ENCODE measurements around the gene SIPA1.

Gene SIPA1

DNA sequence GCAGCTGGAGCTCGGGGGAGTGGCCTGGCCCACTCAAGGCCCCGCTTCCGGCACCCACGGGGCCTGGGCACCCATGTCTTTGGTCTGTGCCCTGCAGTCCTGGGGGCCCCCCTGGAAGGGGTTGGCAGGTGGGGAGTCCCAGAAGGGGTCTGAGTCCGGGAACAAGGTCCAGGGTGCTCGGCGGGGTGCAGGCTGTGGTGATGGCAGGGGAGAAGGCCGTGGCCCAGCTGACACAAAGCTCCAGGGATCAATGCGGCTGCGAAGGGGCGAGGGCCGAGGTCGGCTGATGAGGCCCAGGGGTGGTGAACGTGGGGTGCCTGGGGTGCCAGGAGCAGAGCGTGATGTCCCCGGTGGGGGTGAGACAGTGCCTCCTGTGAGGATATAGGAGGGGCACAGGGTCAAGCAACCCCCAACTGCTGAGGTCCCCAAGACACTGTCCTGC is 39.6 kb upstream of the SIPA1 start:
- CTCF ChIA-PET = interaction anchor here (0.9 to 24.8 kb wide), 4 partner anchors 9 to 15 kb away, joined by 3 to 351 read pairs (median 4); partner anchors contain the start of genes EHBP1L1 and KCNK7
- TF ChIP-seq, protein P1, sequence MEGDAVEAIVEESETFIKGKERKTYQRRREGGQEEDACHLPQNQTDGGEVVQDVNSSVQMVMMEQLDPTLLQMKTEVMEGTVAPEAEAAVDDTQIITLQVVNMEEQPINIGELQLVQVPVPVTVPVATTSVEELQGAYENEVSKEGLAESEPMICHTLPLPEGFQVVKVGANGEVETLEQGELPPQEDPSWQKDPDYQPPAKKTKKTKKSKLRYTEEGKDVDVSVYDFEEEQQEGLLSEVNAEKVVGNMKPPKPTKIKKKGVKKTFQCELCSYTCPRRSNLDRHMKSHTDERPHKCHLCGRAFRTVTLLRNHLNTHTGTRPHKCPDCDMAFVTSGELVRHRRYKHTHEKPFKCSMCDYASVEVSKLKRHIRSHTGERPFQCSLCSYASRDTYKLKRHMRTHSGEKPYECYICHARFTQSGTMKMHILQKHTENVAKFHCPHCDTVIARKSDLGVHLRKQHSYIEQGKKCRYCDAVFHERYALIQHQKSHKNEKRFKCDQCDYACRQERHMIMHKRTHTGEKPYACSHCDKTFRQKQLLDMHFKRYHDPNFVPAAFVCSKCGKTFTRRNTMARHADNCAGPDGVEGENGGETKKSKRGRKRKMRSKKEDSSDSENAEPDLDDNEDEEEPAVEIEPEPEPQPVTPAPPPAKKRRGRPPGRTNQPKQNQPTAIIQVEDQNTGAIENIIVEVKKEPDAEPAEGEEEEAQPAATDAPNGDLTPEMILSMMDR (IDR thresholded peaks at IDR 0.05; ENCODE audit: control extremely low read depth, extremely low read depth, low read depth, missing control alignments) = no peak
- DNase-seq (ENCODE audit: extremely low spot score) = no peak
- POLR2A ChIA-PET = interaction anchor here (1.6 kb wide), 1 partner anchor 11 kb away, joined by 6 read pairs; no protein-coding TSS in a partner anchor

DNA sequence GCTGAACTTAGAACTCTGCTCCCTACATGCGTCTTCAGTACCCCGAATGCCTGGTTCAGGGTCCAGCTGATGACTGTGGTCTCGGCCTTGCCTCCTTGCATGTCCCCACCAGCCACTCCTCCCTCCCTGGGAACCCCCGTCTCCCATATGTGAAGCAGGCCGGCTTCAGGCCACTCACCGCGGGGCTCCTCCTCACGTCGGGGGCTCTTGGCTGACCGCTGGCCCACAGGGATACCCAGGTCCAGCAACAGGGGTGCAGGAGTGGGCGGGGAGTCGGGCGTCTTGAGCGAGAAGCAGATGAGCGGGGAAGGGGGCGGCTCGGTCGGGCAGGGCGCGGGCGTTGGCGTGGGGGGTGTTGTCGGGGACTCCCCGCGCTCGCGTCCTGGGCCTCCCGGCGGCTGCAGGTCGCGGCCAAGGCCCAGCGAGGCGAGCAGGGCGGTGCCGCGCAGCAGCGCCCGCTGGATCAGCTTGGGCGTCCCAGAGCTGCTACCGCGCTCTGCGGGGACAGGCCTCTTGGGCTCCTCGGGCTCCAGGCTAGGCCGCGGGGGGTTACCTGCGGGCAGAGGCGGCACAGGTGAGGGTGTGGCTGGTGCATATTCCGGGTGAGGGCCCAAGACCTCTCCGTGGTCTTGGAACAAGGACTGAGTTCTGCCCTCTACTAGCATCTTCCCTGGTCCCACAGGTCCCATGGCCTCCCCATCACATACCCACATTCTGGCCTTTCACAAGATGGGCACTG is 38.5 kb upstream of the SIPA1 start:
- DNase-seq (ENCODE audit: extremely low spot score) = no peak
- POLR2A ChIA-PET = interaction anchor here (0.5 to 1.6 kb wide), 3 partner anchors 10 to 116 kb away, joined by 3 to 6 read pairs (median 6); no protein-coding TSS in a partner anchor
- TF ChIP-seq, protein P1 (IDR thresholded peaks at IDR 0.05; ENCODE audit: control extremely low read depth, extremely low read depth, low read depth, missing control alignments) = no peak
- CTCF ChIA-PET = interaction anchor here (1.5 to 24.8 kb wide), 3 partner anchors 10 to 58 kb away, joined by 5 to 351 read pairs (median 8); partner anchors contain the start of genes EHBP1L1 and KCNK7

DNA sequence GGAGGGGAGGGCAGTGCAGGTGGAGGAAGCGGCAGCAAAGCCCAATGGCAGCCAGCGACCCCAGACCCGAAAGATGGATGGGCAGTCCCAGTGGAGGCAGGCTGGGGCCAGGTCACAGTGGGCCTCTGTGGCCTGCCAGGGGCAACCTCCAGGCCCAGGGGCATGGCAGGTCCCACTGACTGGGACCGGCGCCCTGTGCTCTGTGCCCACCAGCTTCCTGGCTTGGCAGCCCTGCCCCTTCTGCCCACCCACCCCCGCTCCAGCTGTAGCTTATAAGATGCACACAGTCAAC is 38.0 kb upstream of the SIPA1 start:
- TF ChIP-seq, protein P1 (IDR thresholded peaks at IDR 0.05; ENCODE audit: control extremely low read depth, extremely low read depth, low read depth, missing control alignments) = no peak
- ChIA-PET POLR2A (interaction anchor here (0.5 to 1.5 kb wide), 2 partner anchors 9 to 117 kb away, joined by 3 to 6 read pairs; no protein-coding TSS in a partner anchor), CTCF (interaction anchor here (0.8 to 24.8 kb wide), 3 partner anchors 14 to 59 kb away, joined by 4 to 351 read pairs (median 8); partner anchors contain the start of genes EHBP1L1, KCNK7 and PCNX3)
- DNase-seq (ENCODE audit: extremely low spot score) = no peak

DNA sequence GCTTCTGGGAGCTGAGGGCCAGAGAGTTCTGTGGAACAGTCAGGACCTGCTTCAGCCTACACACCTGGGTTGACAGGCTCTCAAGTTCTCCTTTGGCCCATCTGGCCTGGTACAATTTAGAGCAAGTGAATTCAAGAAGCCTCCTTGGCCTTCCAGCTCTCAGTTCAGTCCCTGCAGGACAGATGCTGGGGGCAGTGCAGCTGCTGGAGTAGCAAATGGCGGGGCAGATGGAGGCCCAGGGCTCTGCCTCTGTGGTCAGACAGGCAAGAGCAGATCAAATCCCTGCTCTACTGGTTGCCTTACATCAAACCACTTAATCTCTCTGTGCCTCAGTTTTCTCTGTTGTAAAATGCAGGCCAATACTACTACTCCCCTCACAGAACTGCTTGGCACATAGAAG is 33.6 kb upstream of the SIPA1 start:
- ChIA-PET CTCF (interaction anchor here (1.4 to 24.8 kb wide), 5 partner anchors 9 to 63 kb away, joined by 3 to 351 read pairs (median 6); partner anchors contain the start of genes EHBP1L1 and KCNK7), POLR2A (interaction anchor here (0.6 kb wide), 4 partner anchors 99 to 290 kb away, joined by 3 to 10 read pairs (median 6); partner anchors contain the start of gene CDC42EP2)
- DNase-seq (ENCODE audit: extremely low spot score) = no peak
- TF ChIP-seq, protein P1 (IDR thresholded peaks at IDR 0.05; ENCODE audit: control extremely low read depth, extremely low read depth, low read depth, missing control alignments) = no peak

DNA sequence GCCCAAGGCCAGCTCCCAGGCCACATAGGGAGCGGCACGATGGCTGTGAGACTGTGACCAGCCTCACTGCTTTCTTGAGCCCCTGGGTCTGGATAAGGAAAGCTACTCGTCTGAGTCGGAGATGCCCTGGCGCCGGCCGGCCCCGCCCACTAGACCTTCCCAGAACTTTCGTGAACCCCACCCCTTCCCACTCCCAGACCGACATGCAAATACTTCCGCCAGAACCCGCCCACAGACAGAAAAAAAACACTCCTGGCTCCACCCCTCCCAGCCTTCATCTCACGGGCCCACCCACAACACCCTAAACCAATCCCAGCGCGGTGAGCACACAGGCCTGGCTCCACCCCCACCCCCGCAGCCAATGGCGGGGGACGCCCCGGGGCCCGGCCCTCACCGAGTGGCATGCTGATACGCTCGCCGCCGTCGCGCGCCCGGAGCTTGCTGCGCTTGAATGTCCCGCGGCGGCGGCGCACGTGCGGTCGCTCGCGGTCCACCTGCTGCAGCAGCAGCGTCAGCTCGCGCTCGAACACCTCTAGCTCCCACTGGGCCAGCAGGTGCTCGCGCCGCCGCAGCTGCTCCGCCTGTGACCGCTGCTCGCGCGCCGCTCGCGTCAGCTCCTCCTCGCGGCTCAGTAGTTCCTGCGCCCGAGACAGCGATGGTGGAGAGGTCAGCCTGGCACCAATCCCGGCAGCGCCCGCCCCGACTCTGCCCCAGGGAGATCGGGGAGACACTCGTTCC is 30.9 kb upstream of the SIPA1 start:
- DNase-seq (ENCODE audit: extremely low spot score) = no peak
- ChIA-PET CTCF (interaction anchor here (1.2 to 24.8 kb wide), 3 partner anchors 9 to 22 kb away, joined by 3 to 351 read pairs (median 4); partner anchors contain the start of genes EHBP1L1 and KCNK7), POLR2A (no interaction called here)
- TF ChIP-seq, protein P1 (IDR thresholded peaks at IDR 0.05; ENCODE audit: control extremely low read depth, extremely low read depth, low read depth, missing control alignments) = no peak
